Uterus (tissue), 4 donors: ENCODE data around the gene MTRR. TPM values are rescaled to one million over a fixed set of nuclear protein-coding genes. Genes with fewer than 3 reads are reported as not detected.
"Not testable (repeated sequence)": the region's sequence is repeated elsewhere in the genome, so short reads cannot be mapped to it uniquely, and the experiment has no call there.

Experiments
- DNase-seq, 2 donors: peaks; one replicate each; pipeline ENCODE4 v3.0.0-alpha.2; 2019 to 2020
- H3K27ac ChIP-seq, 2 donors: fragments of 200-600 bp; sonication (generic); 1 replicate in 1 of 2; 2 replicates in 1 of 2; pipeline ENCODE4 v1.5.1; 2016 to 2018
- H3K27me3 ChIP-seq, 2 donors: fragments of 200-600 bp; sonication (generic); one replicate each; pipeline ENCODE4 v1.5.1; 2018 to 2019; ENCODE audit warnings: control low read depth in 1 of 2
- H3K36me3 ChIP-seq, 2 donors: fragments of 200-600 bp; sonication (generic); one replicate each; pipeline ENCODE4 v1.5.1; 2019; ENCODE audit warnings: control low read depth in 1 of 2
- H3K4me1 ChIP-seq, 2 donors: fragments of 200-600 bp; sonication (generic); one replicate each; pipeline ENCODE4 v1.5.1; 2018 to 2019; ENCODE audit warnings: control low read depth in 1 of 2
- H3K4me3 ChIP-seq, 2 donors: fragments of 200-600 bp; sonication (generic); 1 replicate in 1 of 2; 2 replicates in 1 of 2; pipeline ENCODE4 v1.5.1; 2018 to 2019; ENCODE audit warnings: mild to moderate bottlenecking in 1 of 2
- H3K9me3 ChIP-seq, 2 donors: fragments of 200-600 bp; sonication (generic); one replicate each; pipeline ENCODE4 v1.5.1; 2019; ENCODE audit warnings: control low read depth in 1 of 2
- POLR2A ChIP-seq, 2 donors: fragments of 450-650 bp; IDR thresholded peaks; one replicate each; pipeline ENCODE4 v1.6.1; 2016; ENCODE audit warnings: antibody characterized with exemption in 2 of 2, mild to moderate bottlenecking in 1 of 2, moderate library complexity in 1 of 2
- intact Hi-C: fragments of 100-400 bp; cut with DNase I; formaldehyde crosslinking; loops from one replicate; pipeline ENCODE4 v1.15.1; 2023; ENCODE audit warnings: low total_unique reads
- total RNA-seq, 4 donors: library from RNA; depleted of rRNA in 3 of 4; stranded (reverse); fragments of >200 nt in 3 of 4; gene quantifications; one replicate each; pipeline versions ENCODE4 v1.1.0 to v1.2.4, GENCODE V29; 2014 to 2023
- TF ChIP-seq, protein P1 (sequence below), 4 experiments: fragments of 200-600 bp in 2 of 4; fragments of 450-650 bp in 2 of 4; sonication (generic) in 2 of 4; IDR thresholded peaks; one replicate each; pipeline ENCODE4 v1.5.1; 2016 to 2019; ENCODE audit warnings: antibody characterized with exemption in 4 of 4, mild to moderate bottlenecking in 2 of 4, moderate library complexity in 1 of 4
- donor health status: DM: yes; HTN: yes; CAD: no.

MTRR gene
- total RNA-seq, 4 donors from 2014 or later: 18.8 to 51.5 (median 33.2) TPM

DNA sequence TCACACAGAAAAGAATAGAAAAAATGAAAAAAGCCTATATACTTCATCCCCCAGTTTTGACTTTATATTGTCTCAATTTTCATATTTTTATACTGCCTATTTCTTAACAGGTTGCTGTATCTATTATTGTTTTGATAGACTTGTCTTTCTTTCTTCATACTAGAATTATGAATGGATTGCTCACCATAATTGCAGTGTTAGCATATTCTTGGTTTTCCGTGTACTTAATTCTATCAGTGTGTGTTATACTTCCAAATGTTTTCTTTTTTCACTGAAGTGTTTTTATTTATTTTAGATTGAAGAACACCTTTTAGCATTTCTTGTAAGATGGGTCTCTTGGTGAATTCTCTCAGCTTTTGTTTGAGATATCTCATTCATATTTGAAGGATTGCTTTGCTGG, 38.7 kb downstream of the MTRR start:
- Histone ChIP-seq H3K27ac (no peak overlapping the region), H3K36me3 (no peaks in the 10 kb centered on the region), H3K4me3 (no peak overlapping the region), H3K9me3 (peaks cover 0 to 23% of the 10 kb centered on the region in 2 donors), H3K4me1 (no peaks in the 10 kb centered on the region), H3K27me3 (no peaks in the 10 kb centered on the region)
- TF ChIP-seq POLR2A (IDR thresholded peaks at IDR 0.05): no peak
- TF ChIP-seq, protein P1, sequence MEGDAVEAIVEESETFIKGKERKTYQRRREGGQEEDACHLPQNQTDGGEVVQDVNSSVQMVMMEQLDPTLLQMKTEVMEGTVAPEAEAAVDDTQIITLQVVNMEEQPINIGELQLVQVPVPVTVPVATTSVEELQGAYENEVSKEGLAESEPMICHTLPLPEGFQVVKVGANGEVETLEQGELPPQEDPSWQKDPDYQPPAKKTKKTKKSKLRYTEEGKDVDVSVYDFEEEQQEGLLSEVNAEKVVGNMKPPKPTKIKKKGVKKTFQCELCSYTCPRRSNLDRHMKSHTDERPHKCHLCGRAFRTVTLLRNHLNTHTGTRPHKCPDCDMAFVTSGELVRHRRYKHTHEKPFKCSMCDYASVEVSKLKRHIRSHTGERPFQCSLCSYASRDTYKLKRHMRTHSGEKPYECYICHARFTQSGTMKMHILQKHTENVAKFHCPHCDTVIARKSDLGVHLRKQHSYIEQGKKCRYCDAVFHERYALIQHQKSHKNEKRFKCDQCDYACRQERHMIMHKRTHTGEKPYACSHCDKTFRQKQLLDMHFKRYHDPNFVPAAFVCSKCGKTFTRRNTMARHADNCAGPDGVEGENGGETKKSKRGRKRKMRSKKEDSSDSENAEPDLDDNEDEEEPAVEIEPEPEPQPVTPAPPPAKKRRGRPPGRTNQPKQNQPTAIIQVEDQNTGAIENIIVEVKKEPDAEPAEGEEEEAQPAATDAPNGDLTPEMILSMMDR (IDR thresholded peaks at IDR 0.05): no peak
- intact Hi-C loops: no loop called here
- DNase-seq: no peak

DNA sequence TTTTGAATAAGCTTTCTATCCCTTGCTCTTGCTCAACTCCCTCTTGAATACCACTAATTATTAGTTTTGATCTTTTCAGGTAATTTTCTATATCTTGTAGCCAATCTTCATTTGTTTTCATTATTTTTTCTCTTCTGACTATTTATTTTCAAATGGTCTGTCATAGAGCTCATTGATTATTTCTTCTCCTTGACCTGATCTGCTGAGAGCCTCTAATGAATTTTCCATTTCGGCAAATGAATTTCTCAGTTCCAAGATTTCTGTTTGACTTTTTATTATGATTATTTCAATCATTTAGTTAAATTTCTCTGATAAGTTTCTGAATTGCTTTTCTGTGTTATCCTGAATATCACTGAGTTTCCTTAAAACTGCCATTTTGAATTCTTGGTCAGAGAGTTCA, 39.4 kb downstream of the MTRR start:
- Histone ChIP-seq H3K27ac (no peak overlapping the region), H3K4me1 (no peaks in the 10 kb centered on the region), H3K27me3 (no peaks in the 10 kb centered on the region), H3K9me3 (peaks cover 0 to 23% of the 10 kb centered on the region in 2 donors), H3K4me3 (no peak overlapping the region), H3K36me3 (no peaks in the 10 kb centered on the region)
- DNase-seq: no peak
- intact Hi-C loops: no loop called here
- TF ChIP-seq, protein P1 (IDR thresholded peaks at IDR 0.05): no peak
- no peak for TF ChIP-seq POLR2A (IDR thresholded peaks at IDR 0.05)

DNA sequence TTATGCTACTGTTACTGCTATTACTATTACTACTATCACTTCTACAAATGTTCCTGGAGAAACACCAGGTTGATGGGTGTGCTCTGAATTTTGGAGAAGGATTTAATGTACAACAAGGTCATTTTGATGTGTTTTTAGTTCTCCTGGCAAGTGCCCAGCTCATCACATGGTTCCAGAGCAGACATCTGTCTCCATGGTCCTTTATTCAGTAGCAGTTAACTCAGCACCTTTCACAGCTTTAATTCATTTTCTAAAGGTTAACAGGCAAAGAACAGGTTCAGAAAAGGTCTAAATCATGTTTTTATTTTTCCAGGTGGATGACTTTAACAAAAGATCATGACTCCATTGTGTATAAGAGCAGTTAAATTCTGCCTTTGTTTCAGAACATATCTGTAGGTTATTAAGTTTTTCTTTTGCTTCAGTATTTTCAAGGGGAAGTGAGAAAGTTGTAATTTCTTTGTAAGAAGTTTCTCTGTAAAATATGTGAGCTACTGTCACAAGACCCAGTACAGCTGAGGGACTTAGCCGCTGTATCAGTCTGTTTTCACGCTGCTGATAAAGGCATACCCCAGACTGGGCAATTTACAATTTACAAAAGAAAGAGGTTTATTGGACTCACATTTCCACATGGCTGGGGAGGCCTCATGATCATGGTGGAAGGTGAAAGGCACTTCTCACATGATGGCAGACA, 41.9 kb downstream of the MTRR start:
- TF ChIP-seq, protein P1 (IDR thresholded peaks at IDR 0.05): no peak
- no peak for TF ChIP-seq POLR2A (IDR thresholded peaks at IDR 0.05)
- H3K27me3 ChIP-seq: no peaks in the 10 kb centered on the region
- H3K9me3 ChIP-seq: peaks cover 0 to 23% of the 10 kb centered on the region in 2 donors
- intact Hi-C loops: no loop called here
- no peak for DNase-seq
- H3K27ac ChIP-seq: no peak overlapping the region
- H3K36me3 ChIP-seq: no peaks in the 10 kb centered on the region
- H3K4me1 ChIP-seq: no peaks in the 10 kb centered on the region
- no peak overlapping the region for H3K4me3 ChIP-seq

DNA sequence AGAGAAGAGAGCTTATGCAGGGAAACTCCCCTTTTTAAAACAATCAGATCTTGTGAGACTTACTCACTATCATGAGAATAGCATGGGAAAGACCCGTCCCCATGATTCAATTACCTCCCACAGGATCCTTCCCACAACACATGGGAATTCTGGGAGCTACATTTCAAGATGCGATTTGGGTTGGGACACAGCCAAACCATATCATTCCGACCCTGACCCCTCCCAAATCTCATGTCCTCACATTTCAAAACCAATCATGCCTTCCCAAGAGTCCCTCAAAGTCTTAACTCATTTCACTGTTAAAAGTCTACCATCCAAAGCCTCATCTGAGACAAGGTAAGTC, 42.5 kb downstream of the MTRR start:
- DNase-seq, H3K36me3 ChIP-seq, H3K4me1 ChIP-seq, intact Hi-C loops, H3K27me3 ChIP-seq, H3K4me3 ChIP-seq, H3K27ac ChIP-seq: not testable (repeated sequence)
- H3K9me3 ChIP-seq: peaks cover 0 to 23% of the 10 kb centered on the region in 2 donors

DNA sequence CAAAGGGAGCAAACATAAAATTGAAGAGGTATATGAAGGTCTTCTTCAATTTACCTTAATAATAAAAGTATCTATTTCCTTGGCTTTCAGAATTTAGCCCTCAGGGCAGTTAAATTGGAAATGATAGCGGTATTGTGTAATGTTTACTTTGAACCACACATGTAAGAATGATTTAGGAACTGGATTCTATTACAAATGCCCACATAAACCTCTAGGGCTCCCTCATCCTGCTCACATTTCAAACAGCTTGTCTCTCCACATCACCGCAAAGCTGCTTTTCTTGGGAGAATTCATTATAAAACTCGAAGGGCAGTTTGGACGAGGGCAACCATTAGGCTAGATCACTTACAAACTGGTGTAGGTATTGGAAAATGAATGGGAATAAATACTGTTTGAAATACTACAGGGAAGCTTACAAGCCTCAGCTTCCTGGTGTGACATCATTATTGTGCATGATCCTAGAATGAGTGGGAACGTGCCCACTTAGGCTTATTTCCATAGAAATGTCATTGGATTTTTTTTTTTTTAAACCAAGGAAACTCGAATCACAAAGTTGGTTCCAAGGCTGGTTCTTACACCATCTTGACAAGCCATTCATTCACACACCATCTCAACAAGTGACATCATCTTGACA, 47.3 kb downstream of the MTRR start:
- DNase-seq: no peak
- TF ChIP-seq POLR2A (IDR thresholded peaks at IDR 0.05): no peak
- TF ChIP-seq, protein P1 (IDR thresholded peaks at IDR 0.05): no peak
- no peak overlapping the region for H3K4me3 ChIP-seq
- no peaks in the 10 kb centered on the region for H3K4me1 ChIP-seq
- intact Hi-C loops: no loop called here
- H3K27me3 ChIP-seq: no peaks in the 10 kb centered on the region
- H3K9me3 ChIP-seq: peaks cover 0 to 6% of the 10 kb centered on the region in 2 donors
- no peak overlapping the region for H3K27ac ChIP-seq
- H3K36me3 ChIP-seq: no peaks in the 10 kb centered on the region
